GM18507 (cell line): ENCODE results near the gene CDC7.

Experiments
- DNase-seq: peaks from one replicate; pipeline ENCODE4 v3.0.0; 2011; ENCODE audit warnings: low read depth; ENCODE audit not compliant: insufficient read length; ENCODE audit errors: extremely low spot score
- FAIRE-seq: peaks from 2 replicates; lab custom pipeline; 2011; peaks lifted over from hg19 to GRCh38; lab: Jason Lieb, UNC

CDC7 gene

DNA sequence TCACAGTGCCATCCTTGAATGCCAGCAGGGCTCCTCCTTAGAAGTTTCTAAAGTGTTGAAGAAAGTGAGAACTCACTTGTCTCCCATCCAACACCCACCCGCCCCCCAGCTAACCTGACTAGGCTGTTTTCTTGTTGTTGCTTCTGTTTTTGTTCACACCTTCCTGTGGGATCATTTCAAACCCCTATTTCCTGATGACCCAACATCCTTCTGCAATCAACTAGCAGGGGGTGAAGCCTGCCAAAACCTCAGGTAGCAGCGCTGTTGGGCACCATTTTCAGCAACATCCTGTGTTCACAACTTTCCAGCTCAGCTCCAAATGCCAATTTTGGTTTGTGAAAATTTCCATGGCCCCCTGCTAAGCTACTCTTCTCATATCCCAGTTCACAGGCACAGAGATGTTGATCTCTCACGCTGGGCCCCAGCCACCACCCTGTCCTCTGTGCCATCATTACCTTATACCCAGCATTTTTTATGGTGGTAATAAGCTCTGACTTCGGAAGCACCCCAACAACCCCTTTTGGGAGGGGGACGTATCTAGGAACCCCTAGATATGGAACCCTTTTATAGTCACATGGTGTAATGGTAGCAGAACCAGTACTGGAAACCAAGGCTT, 41.4 kb downstream of the CDC7 start:
- FAIRE-seq (no peak), DNase-seq (no peak)

DNA sequence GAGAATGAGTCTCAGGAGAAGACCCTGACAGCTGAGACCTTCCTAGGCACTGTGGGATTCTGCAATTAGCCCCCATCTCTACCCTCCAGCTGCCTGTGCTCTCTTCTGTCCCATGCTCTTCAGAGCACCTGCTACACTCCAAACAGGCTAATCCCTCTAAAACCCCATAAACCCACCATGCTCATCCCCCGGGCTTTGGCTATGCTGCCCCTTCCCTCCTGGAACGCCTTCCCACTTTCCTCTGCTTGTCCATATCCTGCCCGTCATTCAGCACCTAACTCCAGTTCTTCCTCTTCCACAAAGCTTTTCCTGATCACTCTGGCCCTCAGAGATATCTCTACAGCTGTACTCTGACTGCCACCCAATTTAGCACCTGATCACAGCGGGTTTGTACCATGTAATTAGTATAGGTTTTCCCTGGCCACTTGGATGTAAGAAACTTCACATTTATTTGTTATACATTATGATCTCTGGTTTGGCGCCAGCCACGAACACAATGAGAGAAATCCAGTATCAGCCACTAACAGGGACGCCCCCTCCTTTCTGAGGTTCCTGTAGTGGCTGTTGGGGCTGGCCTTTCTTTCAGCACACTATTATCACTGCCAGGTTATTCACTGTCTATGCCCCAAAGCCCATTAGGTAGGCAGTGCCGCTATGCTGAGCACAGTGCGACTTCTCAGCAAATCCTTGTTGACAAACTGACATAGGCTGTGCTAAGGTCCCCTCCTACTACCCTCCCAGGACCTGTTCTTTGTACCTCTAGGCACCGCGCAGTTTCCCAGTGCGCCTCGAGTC, 45.1 kb downstream of the CDC7 start:
- no peak for DNase-seq
- no peak for FAIRE-seq

DNA sequence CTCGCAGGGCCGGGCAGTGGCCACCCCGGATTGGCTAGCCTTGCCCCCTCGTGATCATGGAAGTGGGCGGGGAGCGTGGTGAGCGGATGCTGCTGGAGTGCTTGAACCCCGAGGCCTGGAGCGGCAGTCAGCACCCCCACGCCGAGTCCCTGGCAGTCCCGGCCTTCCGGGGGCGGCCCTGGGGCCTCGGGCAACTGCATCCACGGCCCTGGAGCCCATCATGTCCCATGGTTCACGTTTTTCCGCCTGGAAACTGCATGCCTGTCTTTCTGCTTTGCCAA, 45.6 kb downstream of the CDC7 start:
- FAIRE-seq = no peak
- DNase-seq = no peak

- FAIRE-seq (no peak), DNase-seq (no peak)
Observed at GRCh38 chr1:91546876-91547275, 46.2 kb downstream of the CDC7 start.

DNA sequence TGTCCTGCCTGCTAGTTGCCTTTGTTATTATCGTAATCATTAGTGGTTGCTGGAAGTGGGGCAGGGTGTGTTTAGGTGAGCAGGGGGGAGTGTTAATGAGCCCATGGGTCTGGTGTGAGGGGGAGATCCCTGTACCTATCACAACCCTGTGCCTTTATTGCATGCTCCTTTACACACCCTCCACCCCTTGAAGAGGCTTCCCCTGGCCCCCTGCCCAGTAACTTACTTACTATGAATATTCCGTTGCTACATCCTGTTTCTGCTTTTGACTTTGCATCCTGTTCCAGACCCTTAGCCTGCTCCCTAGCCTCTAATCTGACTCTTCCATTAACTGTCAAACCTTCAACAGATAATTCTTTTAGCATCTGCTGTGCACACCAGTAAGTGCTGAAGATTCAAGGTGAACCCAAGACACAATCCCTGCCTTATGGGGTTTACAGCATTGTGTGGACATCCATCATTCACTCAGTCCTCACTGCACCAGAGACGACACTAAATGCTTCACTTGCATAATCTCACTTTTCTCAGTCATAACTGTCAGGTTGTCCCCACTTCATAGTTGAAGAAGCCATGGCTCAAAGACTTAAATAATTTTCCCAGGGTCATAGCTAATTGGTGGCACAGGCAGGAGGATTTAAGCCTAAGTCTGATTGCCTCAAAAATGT, 47.9 kb downstream of the CDC7 start:
- DNase-seq (no peak), FAIRE-seq (no peak)

- DNase-seq (no peak), FAIRE-seq (no peak)
Observed at GRCh38 chr1:91549041-91549735, 48.5 kb downstream of the CDC7 start.

DNA sequence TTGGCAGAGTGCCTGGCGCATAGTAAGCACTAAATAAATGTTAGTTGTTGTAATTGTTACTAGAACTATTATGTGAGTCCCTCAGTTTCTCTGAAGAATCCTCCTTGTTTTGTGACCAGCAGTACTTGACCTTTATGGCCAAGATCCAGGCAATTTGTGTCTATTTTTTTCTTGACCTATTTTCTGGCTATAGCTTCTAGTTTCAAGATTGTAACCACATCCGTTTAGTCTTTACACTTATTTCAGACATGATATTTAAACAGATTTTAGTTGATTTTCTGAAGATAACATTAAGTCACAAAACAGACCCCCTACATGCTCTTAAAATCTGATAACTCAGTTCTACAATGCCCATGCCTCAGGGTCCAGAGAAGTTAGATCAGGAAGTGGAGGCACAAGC, 50.3 kb downstream of the CDC7 start:
- FAIRE-seq (no peak), DNase-seq (no peak)

- FAIRE-seq = no peak
- no peak for DNase-seq
Observed at GRCh38 chr1:91552091-91552490, 51.4 kb downstream of the CDC7 start.

DNA sequence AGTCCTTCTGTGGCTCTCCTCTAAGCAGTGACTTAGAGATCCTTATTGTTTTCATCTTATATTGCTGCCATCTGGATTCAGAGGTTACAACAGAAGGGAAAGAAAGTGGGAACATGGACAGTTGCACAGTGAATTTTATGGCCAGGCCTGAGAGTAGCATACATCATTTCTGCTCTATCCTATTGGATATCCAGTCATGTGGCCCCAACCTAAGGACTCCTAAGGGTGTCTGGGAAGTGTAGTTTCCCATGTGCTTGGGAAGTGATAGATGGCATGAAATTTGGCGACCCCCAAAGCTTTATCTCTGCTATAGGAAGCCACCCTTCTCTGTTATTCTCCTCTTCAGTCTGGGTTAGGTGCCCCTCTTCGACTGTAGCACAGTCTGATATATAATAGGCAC, 51.9 kb downstream of the CDC7 start:
- FAIRE-seq = no peak
- no peak for DNase-seq

- FAIRE-seq (no peak), DNase-seq (no peak)
Observed at GRCh38 chr1:91553177-91553591, 52.5 kb downstream of the CDC7 start.

DNA sequence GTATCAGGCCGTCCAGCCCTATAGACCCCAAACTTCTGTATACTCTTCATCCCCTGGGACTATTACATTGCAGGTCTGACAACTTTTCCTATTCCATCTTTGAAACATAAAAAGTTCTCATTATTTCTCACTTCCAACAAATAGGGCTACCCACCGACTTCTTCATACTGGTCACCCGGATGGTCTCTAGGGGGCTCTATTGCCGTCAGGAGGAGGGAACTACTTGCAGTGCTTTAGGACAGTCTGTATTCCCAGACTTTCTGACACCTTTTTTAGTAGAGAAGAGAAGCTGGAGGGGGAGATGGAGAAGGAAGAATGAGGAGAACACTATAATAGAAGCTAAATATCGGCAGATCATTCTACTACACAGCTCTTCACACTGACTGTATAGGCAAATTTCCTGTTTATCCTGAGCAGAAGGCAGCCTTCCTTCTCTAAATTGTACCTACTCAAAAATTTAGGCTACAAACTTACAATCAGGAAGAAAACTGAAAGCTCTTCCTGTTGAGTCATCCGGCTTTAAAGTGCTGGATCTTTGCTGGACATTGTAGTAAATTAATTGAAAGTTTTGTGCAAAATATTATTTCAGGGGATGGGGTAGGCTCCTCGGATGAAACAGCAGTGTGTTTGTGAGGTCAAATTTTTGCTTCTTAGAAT, 54.6 kb downstream of the CDC7 start:
- FAIRE-seq (no peak), DNase-seq (no peak)

- no peak for DNase-seq
- no peak for FAIRE-seq
Observed at GRCh38 chr1:91555821-91556531, 55.3 kb downstream of the CDC7 start.

GRCh38 chr1:91556556-91556955, 55.9 kb downstream of the CDC7 start:
- FAIRE-seq = no peak
- no peak for DNase-seq

DNA sequence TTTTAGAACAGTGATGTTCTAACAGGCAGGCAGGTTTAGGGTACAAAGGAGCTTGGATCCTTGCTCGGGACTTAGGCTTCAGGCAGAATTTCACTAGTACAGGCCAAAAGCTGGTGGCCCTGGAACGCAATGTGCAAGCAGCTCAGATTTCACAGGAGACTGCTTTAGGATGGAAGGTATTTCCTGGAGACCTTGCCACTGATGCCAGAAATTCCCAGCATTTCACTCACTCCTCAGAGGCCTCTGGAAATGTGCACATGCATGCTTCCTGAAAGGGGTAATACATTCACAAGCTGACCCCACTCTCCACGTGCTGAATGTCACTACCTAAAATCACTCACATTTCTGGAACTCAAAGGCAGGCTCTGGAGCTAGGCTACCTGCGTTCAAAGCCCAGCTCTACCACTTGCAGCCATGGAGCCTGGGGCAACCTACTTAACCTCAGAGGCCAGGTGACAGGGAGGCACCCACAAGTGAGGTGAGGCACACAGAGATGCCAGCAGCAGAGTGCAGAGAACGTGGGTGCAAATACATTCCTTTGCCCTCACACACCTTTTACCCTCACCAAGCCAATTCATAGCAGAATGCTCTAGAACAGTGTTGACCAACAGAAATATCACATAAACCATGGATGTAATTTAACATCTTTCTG, 56.5 kb downstream of the CDC7 start:
- DNase-seq (no peak), FAIRE-seq (no peak)

DNA sequence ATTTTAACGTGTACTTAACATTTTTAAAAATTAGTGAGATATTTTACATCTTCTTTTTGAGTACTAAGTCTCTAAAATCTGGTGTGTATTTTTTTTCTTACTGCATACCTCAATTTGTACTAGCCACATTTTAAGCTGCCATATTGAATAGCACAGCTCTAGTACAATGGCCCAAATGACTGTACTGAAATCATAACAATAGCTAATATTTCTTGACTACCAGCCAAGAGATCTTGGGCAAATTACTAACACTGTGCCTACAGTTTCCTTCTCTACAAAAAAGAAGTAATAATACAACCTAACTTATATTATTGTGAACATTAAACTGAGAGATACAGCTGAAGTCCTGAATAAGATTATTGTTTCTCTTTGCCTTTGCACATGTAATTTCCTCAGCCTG, 57.2 kb downstream of the CDC7 start:
- DNase-seq (no peak), FAIRE-seq (no peak)

- FAIRE-seq = no peak
- DNase-seq = no peak
Observed at GRCh38 chr1:91559046-91559750, 58.5 kb downstream of the CDC7 start.

- no peak for DNase-seq
- no peak for FAIRE-seq
Observed at GRCh38 chr1:91559838-91560565, 59.4 kb downstream of the CDC7 start.
